MV-4-11 (cell line): ENCODE results near the gene VPS13D.
"Not testable (repeated sequence)": the region's sequence is repeated elsewhere in the genome, so short reads cannot be mapped to it uniquely, and the experiment has no call there.

Experiments
- DNase-seq: peaks from one replicate; lab custom pipeline; 2025; lab: John Stamatoyannopoulos, UW

Gene VPS13D

DNA sequence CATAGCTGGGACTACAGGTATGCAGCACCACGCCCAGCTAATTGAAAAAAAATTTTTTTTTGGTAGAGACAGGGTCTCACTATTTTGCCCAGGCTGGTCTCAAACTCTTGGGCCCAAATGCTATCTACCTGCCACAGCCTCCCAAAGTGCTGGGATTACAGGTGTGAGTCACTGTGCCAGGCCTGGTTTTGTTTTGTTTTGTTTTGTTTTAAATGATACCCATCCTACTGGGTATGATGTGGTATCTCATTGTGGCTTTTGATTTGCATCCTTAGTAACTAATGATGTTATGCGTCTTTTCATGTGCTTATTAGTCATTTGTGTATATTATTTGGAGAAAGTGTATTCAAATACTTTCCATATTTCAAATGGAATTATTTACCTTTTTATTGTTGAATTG lies 142.3 kb downstream of the VPS13D start:
- no peak for DNase-seq

DNA sequence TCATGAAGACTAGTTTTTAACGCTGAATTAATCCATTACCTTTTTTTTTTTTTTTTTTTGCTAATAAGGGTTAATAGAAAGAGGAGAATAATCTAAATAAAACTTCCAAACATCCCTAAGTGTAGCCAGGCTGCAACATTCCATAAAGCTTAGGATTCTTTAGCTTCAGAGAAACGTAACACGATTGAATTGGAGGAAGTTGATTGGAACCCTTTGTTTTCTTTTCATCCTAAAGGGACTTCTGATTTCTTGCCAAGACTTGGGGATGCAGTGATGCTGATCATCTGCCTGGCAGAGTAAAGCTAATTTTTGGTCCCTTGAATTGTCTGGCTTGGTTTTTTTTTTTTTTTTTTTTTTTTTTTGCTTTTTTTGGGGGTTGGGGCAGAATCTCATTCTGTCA lies 142.9 kb downstream of the VPS13D start:
- no peak for DNase-seq

DNA sequence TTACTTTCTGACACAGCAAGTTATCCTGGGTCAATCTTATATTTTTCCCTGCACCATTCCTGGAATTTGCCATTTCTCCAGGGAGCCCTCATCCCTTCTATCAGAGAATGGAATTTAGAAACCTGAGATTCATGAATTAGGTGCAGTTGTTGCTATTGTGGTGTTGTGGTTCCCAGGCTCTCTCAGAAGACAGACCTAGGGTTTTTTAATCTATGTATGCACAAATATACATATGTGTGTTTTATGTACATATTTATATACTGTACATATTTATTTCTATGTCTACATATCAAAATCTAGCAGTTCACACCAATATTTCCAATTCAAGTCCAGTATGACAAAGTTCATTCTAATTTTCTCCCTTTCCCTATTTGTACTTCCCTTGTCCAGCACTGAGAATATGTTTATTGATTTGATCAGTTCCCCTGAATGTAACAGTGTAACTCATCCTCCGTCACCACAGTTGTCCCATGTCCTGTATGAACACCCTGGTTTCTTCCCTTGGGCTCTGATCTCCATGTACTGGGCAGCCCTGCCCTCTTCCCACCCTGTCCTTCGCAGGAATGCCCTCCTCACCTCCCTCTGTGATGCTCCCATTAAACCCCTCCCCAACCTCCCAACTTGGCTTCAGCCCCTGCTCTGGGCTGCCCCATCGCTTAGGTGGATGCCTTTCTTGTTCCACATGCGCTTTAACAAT lies 145.5 kb downstream of the VPS13D start:
- DNase-seq, result no peak

DNA sequence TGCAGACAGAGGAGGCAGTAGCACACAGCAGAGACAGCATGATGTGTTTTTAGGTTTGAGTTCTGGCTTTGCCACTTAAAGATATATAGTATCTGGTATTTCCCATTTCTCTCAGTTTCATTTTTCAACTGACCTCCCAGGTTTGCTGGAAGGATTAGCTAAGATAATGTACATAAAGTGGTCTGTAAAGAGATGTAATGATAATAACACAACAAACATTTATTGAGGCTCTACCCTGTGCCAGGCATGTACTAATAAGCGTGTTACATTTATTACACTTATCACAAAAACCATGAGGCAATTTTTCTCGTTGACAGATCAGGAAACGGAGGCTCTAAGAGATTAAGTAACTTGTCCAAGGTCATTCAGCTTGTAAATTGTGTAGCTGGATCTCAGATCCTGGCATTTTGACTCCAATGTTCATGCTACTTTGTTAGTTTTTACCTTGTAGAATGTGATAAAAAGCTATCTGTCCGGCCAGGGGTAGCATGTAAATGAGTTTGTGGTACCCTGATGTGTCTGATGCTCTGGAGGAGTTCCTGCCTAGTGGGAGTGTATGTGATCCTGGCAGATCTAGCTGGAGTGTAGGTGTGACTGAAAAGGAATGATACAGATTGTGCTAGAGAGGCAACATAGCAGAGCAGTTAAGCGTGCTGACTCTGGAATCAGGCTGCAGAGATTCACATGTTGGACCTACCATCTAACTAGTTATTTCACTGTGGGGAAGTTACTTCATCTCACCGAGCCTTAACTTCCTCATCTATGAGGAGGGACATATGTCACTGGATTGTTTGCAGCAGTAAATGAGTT lies 146.6 kb downstream of the VPS13D start:
- peak; percentile 94 for DNase-seq

DNA sequence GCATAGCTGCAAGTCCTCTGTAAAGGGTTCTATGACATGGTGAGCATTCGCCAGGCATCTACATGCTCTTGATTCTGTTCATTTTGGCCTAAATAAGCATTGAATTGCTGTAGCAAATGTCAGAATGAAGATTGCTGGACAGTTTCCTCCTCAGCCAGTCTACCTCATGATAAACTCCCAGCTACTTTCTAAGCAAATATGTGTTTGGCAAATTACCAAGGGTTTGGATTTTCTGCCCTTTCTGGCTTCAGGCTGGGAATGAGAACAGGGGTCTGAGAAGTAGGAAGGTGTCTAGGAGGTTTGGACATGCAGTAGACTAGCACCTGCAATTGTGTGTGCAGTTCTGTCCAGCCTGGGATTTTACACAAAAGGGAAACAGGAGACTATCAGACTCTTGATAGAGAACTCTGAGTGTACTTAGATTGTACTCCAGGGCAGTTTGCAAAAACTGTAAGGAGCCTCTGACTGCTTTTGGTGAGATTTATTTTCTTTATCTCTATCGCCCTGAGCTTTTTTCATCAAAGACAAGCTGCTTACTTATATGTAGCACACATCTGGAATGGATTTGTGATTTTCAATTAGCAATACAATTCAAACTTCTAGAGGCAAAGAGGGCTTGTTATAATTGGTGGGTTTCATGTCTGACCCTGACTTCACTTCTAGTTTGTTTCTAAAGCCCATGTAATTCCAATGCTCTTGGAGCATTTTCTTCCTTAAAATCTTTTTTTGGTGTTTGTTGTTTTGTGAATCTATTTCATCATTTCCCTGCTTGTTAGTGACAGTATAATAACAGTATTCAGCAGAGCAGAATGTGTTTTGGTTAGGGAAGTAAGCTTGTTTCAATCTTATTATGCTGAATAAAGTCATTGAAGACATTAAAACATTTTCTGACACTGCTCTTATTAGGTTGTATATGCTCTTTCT lies 150.8 kb downstream of the VPS13D start:
- peak; percentile 30 for DNase-seq

DNA sequence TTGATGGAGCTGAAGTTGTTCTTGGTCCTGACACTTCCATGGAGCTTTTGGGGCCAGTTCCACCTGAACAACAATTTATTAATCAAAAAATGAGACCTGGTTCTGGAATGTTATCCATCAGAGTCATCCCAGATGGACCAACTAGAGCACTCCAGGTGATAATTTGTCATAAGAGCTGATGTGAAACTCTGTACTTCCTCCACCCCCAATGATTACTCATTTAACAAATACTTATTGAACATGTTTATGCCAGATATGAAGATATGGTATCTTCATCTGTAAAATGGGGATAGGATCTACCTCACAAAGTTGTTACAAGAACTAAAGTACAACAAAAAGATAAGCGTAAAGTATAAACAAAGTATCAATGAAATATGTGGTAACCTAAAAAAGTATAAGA lies 153.2 kb downstream of the VPS13D start:
- no peak for DNase-seq

DNA sequence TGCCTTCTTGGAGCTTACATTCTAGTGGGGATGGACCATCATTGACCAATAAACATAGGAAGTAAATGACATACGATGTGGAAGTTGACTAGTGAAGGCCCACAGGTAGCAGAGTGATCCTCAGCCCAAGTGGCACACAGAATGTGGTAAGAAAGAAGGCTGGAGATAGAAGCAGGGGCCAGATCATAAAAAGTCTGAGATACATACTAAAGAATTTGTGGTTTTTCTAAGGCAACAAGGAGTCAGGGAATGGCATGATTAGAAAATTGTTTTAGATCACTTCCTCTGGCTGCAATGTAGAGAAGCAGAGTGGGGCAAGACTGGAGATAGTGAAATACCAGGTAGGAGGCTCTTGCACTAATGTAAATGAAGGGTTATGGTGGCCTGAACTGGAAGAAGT lies 154.0 kb downstream of the VPS13D start:
- no peak for DNase-seq

DNA sequence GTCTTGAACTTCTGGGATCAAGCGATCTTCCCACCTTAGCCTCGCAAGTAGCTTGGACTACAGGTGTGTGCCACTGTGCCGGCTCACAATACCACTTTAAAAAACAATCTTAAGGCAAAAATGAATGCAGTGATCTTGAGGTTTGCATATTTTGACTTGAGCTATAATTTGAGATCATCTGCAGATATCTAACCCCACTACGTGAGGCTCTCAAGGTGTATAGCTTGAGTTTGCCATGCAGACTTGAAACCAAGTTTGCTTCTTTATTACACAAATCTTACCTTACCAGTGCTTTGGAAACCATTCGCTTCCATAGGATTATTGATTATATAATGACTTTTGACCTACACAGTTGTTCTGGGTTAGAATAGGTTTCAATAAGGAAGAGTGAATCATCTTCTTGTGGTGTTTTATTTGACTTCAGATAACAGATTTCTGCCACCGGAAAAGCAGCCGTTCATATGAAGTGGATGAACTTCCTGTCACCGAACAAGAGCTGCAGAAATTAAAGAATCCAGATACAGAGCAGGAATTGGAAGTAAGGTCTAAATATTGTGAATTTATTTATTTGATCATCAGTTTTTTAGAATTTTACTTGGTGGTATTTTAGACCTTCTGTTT lies 155.1 kb downstream of the VPS13D start:
- peak; percentile 52 for DNase-seq

DNA sequence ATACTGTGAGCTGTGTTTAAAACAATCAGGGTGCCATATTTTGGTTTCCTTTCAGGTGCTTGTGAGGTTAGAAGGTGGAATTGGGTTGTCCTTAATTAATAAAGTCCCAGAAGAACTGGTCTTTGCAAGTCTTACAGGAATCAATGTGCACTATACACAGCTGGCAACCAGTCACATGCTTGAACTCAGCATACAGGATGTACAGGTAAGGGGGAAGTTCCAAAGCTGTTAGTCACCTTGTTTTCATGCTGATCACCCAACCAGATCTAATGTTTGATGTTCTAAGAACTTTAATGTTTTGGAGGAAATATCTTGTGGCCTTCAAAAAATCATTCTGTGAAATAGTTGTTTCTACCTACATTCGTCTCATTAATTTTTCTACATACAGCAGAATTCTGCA lies 156.3 kb downstream of the VPS13D start:
- DNase-seq, result no peak

DNA sequence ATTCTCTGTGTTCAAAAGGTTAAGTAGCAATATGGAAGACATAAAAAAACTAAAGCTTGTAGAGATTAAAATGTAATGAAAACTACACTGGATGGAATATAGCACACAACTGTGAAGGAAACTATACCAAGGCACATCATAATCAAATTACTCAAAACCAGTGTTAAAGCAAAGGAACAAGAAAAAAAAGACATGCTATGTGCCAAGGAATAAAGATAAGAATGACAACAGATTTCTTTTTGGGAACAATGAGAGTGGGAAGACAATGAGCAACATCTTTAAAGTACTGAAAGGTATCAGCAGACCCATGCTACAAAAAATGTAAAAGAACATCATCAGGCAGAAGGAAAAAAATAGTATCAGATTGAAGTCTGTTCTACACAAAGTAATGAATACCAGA lies 157.8 kb downstream of the VPS13D start:
- DNase-seq, result no peak

DNA sequence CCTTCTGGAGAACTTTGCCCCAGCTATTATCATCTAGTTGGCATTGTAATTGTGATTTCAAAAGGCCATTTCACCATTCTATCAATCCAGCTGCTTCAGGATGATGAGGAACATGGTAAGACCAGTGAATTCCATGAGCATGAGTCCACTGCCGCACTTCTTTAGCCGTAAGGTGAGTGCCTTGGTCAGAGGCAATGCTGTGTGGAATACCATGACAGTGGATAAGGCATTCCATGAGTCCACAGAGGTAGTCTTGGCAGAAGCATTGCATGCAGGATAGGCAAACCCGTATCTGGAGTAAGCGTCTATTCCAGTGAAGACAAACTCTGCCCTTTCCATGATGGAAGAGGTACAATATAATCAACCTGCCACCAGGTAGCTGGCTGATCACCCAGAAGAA lies 160.5 kb downstream of the VPS13D start:
- not testable (repeated sequence) for DNase-seq

DNA sequence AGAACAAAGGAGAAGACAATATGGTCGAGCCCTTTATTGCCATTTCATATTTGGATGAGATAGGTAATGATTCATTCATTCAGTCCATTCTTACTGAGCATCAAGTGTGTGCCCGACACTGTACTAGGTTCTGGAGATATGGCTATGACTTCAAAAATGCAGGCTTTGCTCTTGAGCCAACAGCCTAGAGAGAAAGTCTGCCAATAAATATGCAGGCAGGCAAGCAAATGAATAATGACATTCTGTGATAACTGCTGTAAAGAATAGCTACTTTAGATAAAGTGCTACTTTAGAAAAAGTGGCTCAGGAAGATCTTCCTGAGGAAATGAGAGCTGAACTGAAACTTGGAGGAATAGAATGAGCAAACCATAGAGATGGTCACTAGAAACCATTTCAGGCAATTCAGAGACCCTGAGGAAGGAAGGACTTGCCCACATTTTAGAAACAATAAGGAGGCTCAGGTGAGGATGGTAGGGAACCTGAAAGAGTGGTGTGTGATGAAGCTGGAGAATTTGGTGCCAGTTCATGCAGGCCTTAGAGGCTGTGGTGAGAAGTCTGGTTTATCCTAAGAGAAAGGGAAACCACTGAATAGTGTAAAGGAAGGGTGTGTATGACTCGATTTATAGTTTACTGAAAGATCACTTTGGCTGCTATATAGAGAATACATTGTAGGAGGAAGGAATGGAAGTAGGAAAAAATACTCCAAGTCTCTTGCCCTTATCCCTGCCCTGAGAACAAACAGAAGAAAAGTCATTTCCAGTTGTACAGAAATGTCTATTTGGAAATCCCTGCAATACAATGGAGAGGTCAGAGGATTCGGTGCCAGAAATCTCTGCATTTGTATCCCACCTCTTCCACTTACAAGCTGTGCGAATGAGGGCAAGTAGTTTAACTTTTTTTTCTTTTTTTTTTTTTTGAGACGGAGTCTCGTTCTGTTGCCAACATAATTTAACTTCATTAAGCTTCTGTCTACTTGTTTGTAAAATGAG lies 167.9 kb downstream of the VPS13D start:
- DNase-seq, result no peak

DNA sequence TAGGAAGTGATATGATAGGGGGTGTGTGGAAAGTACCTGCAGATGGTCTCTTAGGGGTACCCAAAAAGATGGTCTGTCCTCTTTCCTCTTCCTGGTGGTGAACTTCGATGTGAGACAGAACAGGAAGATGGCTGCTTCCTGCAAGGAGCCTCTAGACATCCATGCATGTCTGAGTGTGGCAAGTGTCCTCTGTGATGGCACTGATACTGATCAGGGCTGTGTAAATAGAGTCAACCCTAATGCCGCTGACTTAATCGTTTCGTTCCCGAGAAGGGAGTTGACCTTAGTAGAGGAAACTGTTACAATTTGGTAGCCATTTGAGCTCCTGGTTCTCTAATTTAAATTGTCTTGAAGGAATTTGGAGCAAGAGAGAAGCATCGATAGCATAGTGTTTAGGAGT lies 168.6 kb downstream of the VPS13D start:
- no peak for DNase-seq

DNA sequence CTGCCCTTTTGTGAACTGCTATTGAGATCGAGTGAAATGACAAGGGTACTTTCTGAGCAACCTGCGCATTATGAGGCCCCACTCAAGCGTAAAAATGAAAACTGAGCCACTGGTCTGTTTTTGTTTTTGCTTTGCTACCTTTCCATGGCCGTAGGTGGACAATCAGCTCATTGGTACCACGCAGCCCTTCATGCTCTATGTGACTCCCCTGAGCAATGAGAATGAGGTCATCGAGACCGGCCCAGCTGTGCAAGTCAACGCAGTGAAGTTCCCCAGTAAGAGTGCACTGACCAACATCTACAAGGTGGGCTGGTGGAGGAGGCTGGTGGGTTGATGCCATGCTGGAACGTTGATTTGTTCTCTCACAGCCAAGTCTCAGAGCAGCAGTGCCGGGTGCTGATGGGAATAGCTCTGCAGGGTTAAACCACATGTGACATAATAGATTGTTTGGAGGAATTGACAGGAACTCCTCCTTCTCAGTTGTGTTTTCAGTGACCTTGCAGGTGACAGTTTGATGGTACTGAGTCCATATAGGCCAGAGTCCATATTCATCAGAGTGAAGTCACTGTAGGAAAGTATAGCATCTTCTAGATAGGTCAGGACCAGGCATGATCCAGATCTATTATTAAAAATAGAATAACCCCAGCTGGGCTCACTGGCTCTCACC lies 170.3 kb downstream of the VPS13D start:
- no peak for DNase-seq

DNA sequence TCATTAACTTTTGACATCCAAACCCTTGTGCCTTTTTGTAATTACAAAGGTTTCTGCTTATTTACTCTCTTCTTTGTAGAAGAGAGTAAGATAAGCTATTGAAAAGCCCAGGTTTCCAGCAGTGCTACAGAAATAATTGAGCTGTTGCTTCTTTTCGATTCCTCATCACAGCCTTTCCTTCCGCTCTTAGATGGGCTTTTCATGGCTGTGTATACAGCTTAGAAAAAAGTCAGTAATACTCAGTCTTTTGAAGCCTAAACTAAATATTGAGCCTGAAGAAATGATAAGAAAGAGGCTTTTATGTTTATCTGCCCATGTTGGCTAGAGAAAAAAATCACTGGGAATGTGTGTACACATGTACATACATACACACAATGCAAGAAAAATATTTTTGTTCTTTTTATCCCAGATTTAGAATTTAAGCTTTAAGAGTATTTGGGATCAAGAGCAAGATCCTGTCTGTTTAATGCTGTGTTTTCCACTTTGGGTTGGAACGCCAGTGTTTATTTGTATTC lies 172.4 kb downstream of the VPS13D start:
- DNase-seq, result no peak

DNA sequence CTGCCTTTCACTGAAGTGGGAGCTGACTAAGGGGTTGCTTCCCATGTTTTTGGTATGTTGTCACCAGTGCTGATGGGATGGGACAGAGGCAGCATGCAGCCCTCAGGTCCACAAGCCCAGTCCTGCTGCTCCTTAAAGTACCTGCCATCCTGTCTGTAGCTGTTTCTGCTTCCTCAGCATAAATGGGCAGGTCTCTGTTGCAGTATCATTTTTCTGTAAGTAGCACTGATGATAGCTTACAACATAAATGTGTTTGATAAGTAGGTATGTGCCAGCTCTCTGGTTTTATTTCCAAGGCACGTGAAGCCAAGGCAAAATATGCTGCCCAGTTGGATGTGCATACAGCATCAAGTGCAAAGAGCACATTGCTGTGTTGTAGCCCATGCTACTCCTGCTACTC lies 173.0 kb downstream of the VPS13D start:
- DNase-seq, result no peak

DNA sequence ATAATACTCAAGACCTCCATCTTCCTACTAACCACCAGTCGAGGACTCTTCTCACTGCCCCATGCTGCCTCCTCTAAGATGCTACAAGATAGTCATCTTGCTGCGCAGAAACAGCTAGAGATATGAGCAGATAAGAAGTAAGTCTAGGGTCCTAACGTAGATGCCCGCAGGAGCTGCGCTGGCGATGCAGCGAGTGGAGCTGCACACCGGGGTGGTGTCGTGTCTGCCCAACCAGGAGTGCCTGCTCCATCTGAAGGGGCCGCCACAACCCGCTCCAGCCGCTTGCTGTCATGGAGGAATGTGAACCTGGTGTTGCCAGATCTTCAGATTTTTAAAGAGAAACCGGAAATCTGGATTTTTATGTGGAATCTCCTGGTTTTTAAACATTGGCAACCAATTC lies 175.1 kb downstream of the VPS13D start:
- DNase-seq, result no peak

DNA sequence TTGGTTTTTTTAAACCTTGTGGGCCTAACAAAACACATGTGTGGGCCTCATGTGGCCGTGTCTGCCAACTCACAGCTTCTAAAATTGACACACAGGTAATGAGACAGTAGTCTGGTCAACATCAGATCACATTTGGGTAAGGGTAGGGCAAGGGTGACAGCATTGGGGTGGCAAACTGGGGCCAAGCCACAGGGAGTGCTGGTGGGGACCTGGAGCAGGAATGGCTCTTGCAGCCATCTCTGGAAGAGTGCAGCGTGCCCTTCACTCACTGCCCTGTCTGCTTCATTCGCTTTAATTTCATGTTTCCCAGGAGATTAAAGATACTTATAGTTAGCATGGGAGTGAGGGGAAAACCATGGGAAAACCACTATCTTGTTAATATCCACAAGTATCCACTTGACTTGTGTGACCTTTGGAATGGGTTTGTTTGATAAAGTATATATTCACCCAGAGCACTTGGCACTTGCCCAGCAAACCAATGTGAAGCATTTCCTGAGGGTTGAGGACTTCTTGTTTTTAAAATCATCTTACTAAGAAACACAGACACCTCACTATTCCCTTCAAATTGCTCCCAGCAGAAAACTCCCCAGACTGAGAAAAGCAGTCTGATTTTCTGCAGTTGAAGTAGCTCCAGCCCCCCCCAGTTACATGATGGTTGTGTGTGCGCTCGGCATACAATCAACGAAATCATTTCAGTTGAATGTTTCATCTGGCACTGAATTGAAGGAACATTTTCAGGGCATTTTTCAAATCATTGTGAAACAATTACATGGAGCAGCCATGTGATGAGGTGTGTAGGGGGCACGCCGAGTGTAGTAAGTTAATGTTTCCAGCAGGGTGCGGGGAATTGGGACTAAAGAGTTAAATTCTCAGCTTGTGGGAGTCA lies 175.7 kb downstream of the VPS13D start:
- DNase-seq, result peak; percentile 16
